Esophagus muscularis mucosa (tissue), 4 donors: ENCODE results near the gene SPATA22. TPM values are rescaled to one million over a fixed set of nuclear protein-coding genes. Genes with fewer than 3 reads are reported as not detected.
"Not testable (repeated sequence)": the region's sequence is repeated elsewhere in the genome, so short reads cannot be mapped to it uniquely, and the experiment has no call there.

ENCODE experiments used
- DNase-seq: peaks from one replicate; pipeline ENCODE4 v3.0.0-alpha.2; 2017; ENCODE audit errors: extremely low spot score
- H3K27ac ChIP-seq, 4 donors: fragments of 200-600 bp; sonication (generic); replicated peaks in 1 of 4; 1 replicate in 3 of 4; 2 replicates in 1 of 4; pipeline ENCODE4 v1.5.1; 2016 to 2019; ENCODE audit warnings: mild to moderate bottlenecking in 1 of 4
- H3K27me3 ChIP-seq, 4 donors: fragments of 200-600 bp; sonication (generic); one replicate each; pipeline versions ENCODE4 v1.5.1 to v1.6.0; 2016 to 2019
- H3K36me3 ChIP-seq, 4 donors: fragments of 200-600 bp; sonication (generic); one replicate each; pipeline ENCODE4 v1.5.1; 2016 to 2019
- H3K4me1 ChIP-seq, 4 donors: fragments of 200-600 bp; sonication (generic); one replicate each; pipeline ENCODE4 v1.5.1; 2016 to 2019
- H3K4me3 ChIP-seq, 4 donors: fragments of 200-600 bp; sonication (generic); 1 replicate in 2 of 4; 2 replicates in 2 of 4; pipeline ENCODE4 v1.5.1; 2016 to 2019; ENCODE audit warnings: mild to moderate bottlenecking in 4 of 4, moderate library complexity in 1 of 4
- H3K9me3 ChIP-seq, 4 donors: fragments of 200-600 bp; sonication (generic); 1 replicate in 3 of 4; 2 replicates in 1 of 4; pipeline ENCODE4 v1.5.1; 2016 to 2019
- CTCF ChIP-seq, 3 experiments: fragments of 200-600 bp in 2 of 3; fragments of 450-650 bp in 1 of 3; sonication (generic) in 2 of 3; IDR thresholded peaks; one replicate each; pipeline ENCODE4 v1.5.1; 2017 to 2019; ENCODE audit warnings: antibody characterized with exemption in 3 of 3, mild to moderate bottlenecking in 2 of 3, moderate library complexity in 1 of 3
- EP300 ChIP-seq: sonication (generic); formaldehyde crosslinking; IDR thresholded peaks from one replicate; pipeline ENCODE4 v1.6.1; 2017; ENCODE audit warnings: antibody characterized with exemption
- POLR2A ChIP-seq: fragments of 450-650 bp; IDR thresholded peaks from one replicate; pipeline ENCODE4 v1.6.1; 2017; ENCODE audit warnings: antibody characterized with exemption, moderate library complexity, mild to moderate bottlenecking, low read depth
- POLR2AphosphoS5 ChIP-seq, 2 donors: sonication (generic); formaldehyde crosslinking; IDR thresholded peaks; one replicate each; pipeline ENCODE4 v1.6.1; 2017; ENCODE audit warnings: antibody characterized with exemption in 2 of 2
- WGBS: methylation state at CpG from one replicate; pipeline ENCODE4 v1.1.5; 2018; 5-methylcytosine and 5-hydroxymethylcytosine counted together
- intact Hi-C: fragments of 100-400 bp; cut with DNase I; formaldehyde crosslinking; loops from one replicate; pipeline ENCODE4 v1.15.1; 2023
- total RNA-seq, 4 donors: library from RNA; depleted of rRNA; stranded (reverse); fragments of >200 nt; gene quantifications; one replicate each; pipeline versions ENCODE4 v1.1.0 to v1.2.1, GENCODE V29; 2016

The SPATA22 gene
- total RNA-seq, 4 donors from 2014 or later: 0.39 to 0.50 TPM; not detected in 2

- WGBS: 49% methylated on average over 2 of the region's 2 CpGs
- no peak for DNase-seq
- intact Hi-C loops: no loop called here
- H3K4me1 ChIP-seq: no peaks in the 10 kb centered on the region
- TF ChIP-seq POLR2AphosphoS5 (IDR thresholded peaks at IDR 0.05) (no peak), CTCF (IDR thresholded peaks at IDR 0.05) (no peak), POLR2A (no peak), EP300 (no peak)
- no peaks in the 10 kb centered on the region for H3K9me3 ChIP-seq
- peaks cover 0 to under 1% (median 0%) of the 10 kb centered on the region in 4 donors for H3K27me3 ChIP-seq
- no peak overlapping the region for H3K4me3 ChIP-seq
- H3K27ac ChIP-seq: no peak overlapping the region
- H3K36me3 ChIP-seq: no peaks in the 10 kb centered on the region
These were observed 31.2 kb downstream of the SPATA22 start for GRCh38 chr17:3440451-3440850.

- no peak for DNase-seq
- TF ChIP-seq CTCF (IDR thresholded peaks at IDR 0.05) (no peak), POLR2AphosphoS5 (IDR thresholded peaks at IDR 0.05) (no peak), EP300 (no peak), POLR2A (no peak)
- Histone ChIP-seq H3K9me3 (no peaks in the 10 kb centered on the region), H3K27ac (no peak overlapping the region), H3K36me3 (no peaks in the 10 kb centered on the region), H3K4me3 (no peak overlapping the region), H3K27me3 (no peaks in the 10 kb centered on the region), H3K4me1 (no peaks in the 10 kb centered on the region)
- intact Hi-C loops: no loop called here
- 69% methylated on average over 1 of the region's 1 CpG for WGBS
These were observed 33.3 kb downstream of the SPATA22 start for GRCh38 chr17:3438368-3438767.

- Histone ChIP-seq H3K27me3 (no peaks in the 10 kb centered on the region), H3K27ac (no peak within 1 kb of the TSS), H3K9me3 (peaks cover 0 to 12% (median 4%) of the 10 kb centered on the region in 4 donors), H3K36me3 (no peaks in the 10 kb centered on the region), H3K4me1 (no peaks in the 10 kb centered on the region), H3K4me3 (no peak within 1 kb of the TSS)
- intact Hi-C loops: no loop called here
- TF ChIP-seq EP300 (no peak), POLR2A (no peak), POLR2AphosphoS5 (IDR thresholded peaks at IDR 0.05) (no peak), CTCF (IDR thresholded peaks at IDR 0.05) (no peak)
- DNase-seq: no peak
- 82% methylated on average over 3 of the region's 3 CpGs for WGBS
These were observed 37.9 kb downstream of the SPATA22 start, which contains the start of gene OR1E2 for GRCh38 chr17:3433741-3434140. Gene OR1E2, minus strand, starts transcription at chr17:3433841. Its CDS starts 0 bp downstream, at chr17:3433841.

- DNase-seq, H3K27me3 ChIP-seq, intact Hi-C loops, H3K27ac ChIP-seq, H3K4me1 ChIP-seq, H3K36me3 ChIP-seq, H3K4me3 ChIP-seq: not testable (repeated sequence)
- peaks cover 0 to 12% (median 4%) of the 10 kb centered on the region in 4 donors for H3K9me3 ChIP-seq
- 31% methylated on average over 7 of the region's 7 CpGs for WGBS
These were observed 38.4 kb downstream of the SPATA22 start for GRCh38 chr17:3433215-3433614.

GRCh38 chr17:3418222-3418621 is 53.4 kb downstream of the SPATA22 start:
- no peak overlapping the region for H3K4me3 ChIP-seq
- H3K4me1 ChIP-seq: no peaks in the 10 kb centered on the region
- no peaks in the 10 kb centered on the region for H3K9me3 ChIP-seq
- H3K36me3 ChIP-seq: no peaks in the 10 kb centered on the region
- intact Hi-C loops: no loop called here
- H3K27me3 ChIP-seq: no peaks in the 10 kb centered on the region
- no peak for DNase-seq
- H3K27ac ChIP-seq: no peak overlapping the region
- no peak for TF ChIP-seq POLR2A
- TF ChIP-seq POLR2AphosphoS5 (IDR thresholded peaks at IDR 0.05): no peak
- TF ChIP-seq EP300: no peak
- no peak for TF ChIP-seq CTCF (IDR thresholded peaks at IDR 0.05)
- 75% methylated on average over 2 of the region's 2 CpGs for WGBS
